ENCODE measurements around the gene ACBD4.

DNA sequence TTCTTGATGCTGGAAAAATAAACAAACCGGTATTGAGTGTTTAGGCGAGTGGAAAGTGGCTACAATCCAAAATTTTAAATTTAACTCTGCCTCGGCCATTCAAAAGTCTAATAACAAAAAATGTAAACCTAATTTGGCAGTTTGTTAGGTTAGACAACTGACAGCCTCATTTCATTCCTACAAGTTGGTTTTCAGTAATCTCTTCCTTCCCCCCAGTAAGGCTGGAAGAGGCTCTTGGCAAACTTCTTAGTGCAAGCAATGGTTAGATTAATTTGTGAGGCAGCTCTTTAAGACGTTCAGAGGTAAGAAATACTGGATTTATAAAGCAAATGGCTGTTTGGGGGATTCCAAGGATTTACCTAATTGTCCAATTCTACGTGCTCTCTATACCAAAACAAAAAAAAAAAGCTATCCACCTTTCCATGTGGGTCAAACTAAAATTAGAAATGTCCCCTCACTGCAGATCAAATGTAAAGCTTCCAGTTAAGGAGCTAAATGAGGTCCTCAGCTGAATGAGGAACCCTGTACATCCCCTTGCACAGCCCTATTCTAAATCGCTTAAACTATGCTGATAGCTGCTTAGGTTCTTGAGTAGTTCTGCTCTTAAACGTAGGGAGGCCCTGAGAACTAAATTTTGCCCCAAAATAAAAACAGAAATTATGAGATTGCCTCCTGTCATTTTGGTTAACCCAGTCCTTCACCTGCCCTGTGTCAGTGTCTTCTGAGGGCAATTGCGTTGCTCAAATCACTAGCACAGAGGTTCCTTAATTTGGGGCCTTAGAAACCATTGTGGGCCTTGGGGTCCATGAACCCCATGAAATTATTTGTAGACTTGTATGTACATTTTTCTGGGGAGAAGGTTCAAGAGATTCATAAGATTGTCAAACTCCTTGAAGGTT lies 15.7 kb downstream of the ACBD4 start:
- TF ChIP-seq, protein P1, sequence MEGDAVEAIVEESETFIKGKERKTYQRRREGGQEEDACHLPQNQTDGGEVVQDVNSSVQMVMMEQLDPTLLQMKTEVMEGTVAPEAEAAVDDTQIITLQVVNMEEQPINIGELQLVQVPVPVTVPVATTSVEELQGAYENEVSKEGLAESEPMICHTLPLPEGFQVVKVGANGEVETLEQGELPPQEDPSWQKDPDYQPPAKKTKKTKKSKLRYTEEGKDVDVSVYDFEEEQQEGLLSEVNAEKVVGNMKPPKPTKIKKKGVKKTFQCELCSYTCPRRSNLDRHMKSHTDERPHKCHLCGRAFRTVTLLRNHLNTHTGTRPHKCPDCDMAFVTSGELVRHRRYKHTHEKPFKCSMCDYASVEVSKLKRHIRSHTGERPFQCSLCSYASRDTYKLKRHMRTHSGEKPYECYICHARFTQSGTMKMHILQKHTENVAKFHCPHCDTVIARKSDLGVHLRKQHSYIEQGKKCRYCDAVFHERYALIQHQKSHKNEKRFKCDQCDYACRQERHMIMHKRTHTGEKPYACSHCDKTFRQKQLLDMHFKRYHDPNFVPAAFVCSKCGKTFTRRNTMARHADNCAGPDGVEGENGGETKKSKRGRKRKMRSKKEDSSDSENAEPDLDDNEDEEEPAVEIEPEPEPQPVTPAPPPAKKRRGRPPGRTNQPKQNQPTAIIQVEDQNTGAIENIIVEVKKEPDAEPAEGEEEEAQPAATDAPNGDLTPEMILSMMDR (IDR thresholded peaks at IDR 0.05): no peak
- no peak for TF ChIP-seq POLR2A (IDR thresholded peaks at IDR 0.05)

All from tibial nerve (tissue), 3 donors.